ENCODE results near the gene RFXAP. TPM values are rescaled to one million over a fixed set of nuclear protein-coding genes. Genes with fewer than 3 reads are reported as not detected.
A peak's percentile ranks its signal among the peaks of the same experiment; 100 is the strongest.

Gene RFXAP
- total and polyA plus RNA-seq, 4 donors, result 4.7 to 19.7 (median 13.8) TPM

- Histone ChIP-seq H3K27me3 (ENCODE audit: control insufficient read depth, insufficient read depth, low read length) (no peaks in the 10 kb centered on the region), H3K4me1 (ENCODE audit: control insufficient read depth, insufficient read depth, low read length) (no peaks in the 10 kb centered on the region), H3K9me3 (ENCODE audit: control insufficient read depth, insufficient read depth, low read length) (no peaks in the 10 kb centered on the region), H3K36me3 (ENCODE audit: control insufficient read depth, insufficient read depth, low read length) (no peaks in the 10 kb centered on the region), H3K27ac (ENCODE audit: low read depth, low read length) (no peak overlapping the region), H3K4me3 (ENCODE audit: low read depth, low read length) (no peak overlapping the region)
- DNase-seq (ENCODE audit: low read depth in 4 of 6, low spot score in 6 of 6), result no peak
- 94% methylated on average over 2 of the region's 2 CpGs for WGBS (ENCODE audit: insufficient coverage)
Observed at GRCh38 chr13:36807616-36808015, 11.4 kb upstream of the RFXAP start.

- H3K4me1 ChIP-seq (ENCODE audit: control insufficient read depth, insufficient read depth, low read length), result no peaks in the 10 kb centered on the region
- DNase-seq (ENCODE audit: low read depth in 4 of 6, low spot score in 6 of 6), result no peak
- H3K27ac ChIP-seq (ENCODE audit: low read depth, low read length), result no peak overlapping the region
- no peaks in the 10 kb centered on the region for H3K9me3 ChIP-seq (ENCODE audit: control insufficient read depth, insufficient read depth, low read length)
- H3K4me3 ChIP-seq (ENCODE audit: low read depth, low read length), result no peak overlapping the region
- no peaks in the 10 kb centered on the region for H3K27me3 ChIP-seq (ENCODE audit: control insufficient read depth, insufficient read depth, low read length)
- WGBS (ENCODE audit: insufficient coverage), result no CpG with 5 or more reads among the region's 1 CpG
- H3K36me3 ChIP-seq (ENCODE audit: control insufficient read depth, insufficient read depth, low read length), result no peaks in the 10 kb centered on the region
Observed at GRCh38 chr13:36813225-36813624, 5.8 kb upstream of the RFXAP start.

- no peak overlapping the region for H3K27ac ChIP-seq (ENCODE audit: low read depth, low read length)
- H3K4me3 ChIP-seq (ENCODE audit: low read depth, low read length), result no peak overlapping the region
- 48% methylated on average over 7 of the region's 9 CpGs for WGBS (ENCODE audit: insufficient coverage)
- no peaks in the 10 kb centered on the region for H3K9me3 ChIP-seq (ENCODE audit: control insufficient read depth, insufficient read depth, low read length)
- no peaks in the 10 kb centered on the region for H3K36me3 ChIP-seq (ENCODE audit: control insufficient read depth, insufficient read depth, low read length)
- DNase-seq (ENCODE audit: low read depth in 4 of 6, low spot score in 6 of 6), result peak in 2 of 6 donors; percentile 7 to 61
- no peaks in the 10 kb centered on the region for H3K27me3 ChIP-seq (ENCODE audit: control insufficient read depth, insufficient read depth, low read length)
- H3K4me1 ChIP-seq (ENCODE audit: control insufficient read depth, insufficient read depth, low read length), result no peaks in the 10 kb centered on the region
Observed at GRCh38 chr13:36814465-36814864, 4.6 kb upstream of the RFXAP start.

GRCh38 chr13:36815062-36815461, 4.0 kb upstream of the RFXAP start:
- no peaks in the 10 kb centered on the region for H3K36me3 ChIP-seq (ENCODE audit: control insufficient read depth, insufficient read depth, low read length)
- no peak for DNase-seq (ENCODE audit: low read depth in 4 of 6, low spot score in 6 of 6)
- H3K9me3 ChIP-seq (ENCODE audit: control insufficient read depth, insufficient read depth, low read length), result no peaks in the 10 kb centered on the region
- WGBS (ENCODE audit: insufficient coverage), result 75% methylated on average over 1 of the region's 2 CpGs
- peaks cover 4% of the 10 kb centered on the region for H3K4me1 ChIP-seq (ENCODE audit: control insufficient read depth, insufficient read depth, low read length)
- H3K4me3 ChIP-seq (ENCODE audit: low read depth, low read length), result no peak overlapping the region
- no peak overlapping the region for H3K27ac ChIP-seq (ENCODE audit: low read depth, low read length)
- H3K27me3 ChIP-seq (ENCODE audit: control insufficient read depth, insufficient read depth, low read length), result no peaks in the 10 kb centered on the region

- Histone ChIP-seq H3K27me3 (ENCODE audit: control insufficient read depth, insufficient read depth, low read length) (no peaks in the 10 kb centered on the region), H3K27ac (ENCODE audit: low read depth, low read length) (peak overlapping the region; percentile 58), H3K4me3 (ENCODE audit: low read depth, low read length) (peak overlapping the region; percentile 84), H3K9me3 (ENCODE audit: control insufficient read depth, insufficient read depth, low read length) (no peaks in the 10 kb centered on the region), H3K36me3 (ENCODE audit: control insufficient read depth, insufficient read depth, low read length) (no peaks in the 10 kb centered on the region), H3K4me1 (ENCODE audit: control insufficient read depth, insufficient read depth, low read length) (peaks cover 9% of the 10 kb centered on the region)
- 72% methylated on average over 5 of the region's 12 CpGs for WGBS (ENCODE audit: insufficient coverage)
- no peak for DNase-seq (ENCODE audit: low read depth in 4 of 6, low spot score in 6 of 6)
Observed at GRCh38 chr13:36817996-36818803, 822 bp upstream of the RFXAP start.

- under 1% methylated on average over 15 of the region's 20 CpGs for WGBS (ENCODE audit: insufficient coverage)
- no peak overlapping the region for H3K27ac ChIP-seq (ENCODE audit: low read depth, low read length)
- peak in 1 of 6 donors; percentile 15 for DNase-seq (ENCODE audit: low read depth in 4 of 6, low spot score in 6 of 6)
Observed at GRCh38 chr13:36819739-36820090, 693 bp downstream of the RFXAP start.

GRCh38 chr13:36820222-36820621, 1.2 kb downstream of the RFXAP start:
- Histone ChIP-seq H3K36me3 (ENCODE audit: control insufficient read depth, insufficient read depth, low read length) (no peaks in the 10 kb centered on the region), H3K27ac (ENCODE audit: low read depth, low read length) (no peak overlapping the region), H3K9me3 (ENCODE audit: control insufficient read depth, insufficient read depth, low read length) (no peaks in the 10 kb centered on the region), H3K4me3 (ENCODE audit: low read depth, low read length) (peak overlapping the region; percentile 84), H3K27me3 (ENCODE audit: control insufficient read depth, insufficient read depth, low read length) (no peaks in the 10 kb centered on the region), H3K4me1 (ENCODE audit: control insufficient read depth, insufficient read depth, low read length) (peaks cover 9% of the 10 kb centered on the region)
- 69% methylated on average over 2 of the region's 4 CpGs for WGBS (ENCODE audit: insufficient coverage)
- no peak for DNase-seq (ENCODE audit: low read depth in 4 of 6, low spot score in 6 of 6)

More at GRCh38 chr13:36819739-36820090, 693 bp downstream of the RFXAP start:
- H3K9me3 ChIP-seq (ENCODE audit: control insufficient read depth, insufficient read depth, low read length), result no peaks in the 10 kb centered on the region
- H3K27me3 ChIP-seq (ENCODE audit: control insufficient read depth, insufficient read depth, low read length), result no peaks in the 10 kb centered on the region
- no peaks in the 10 kb centered on the region for H3K36me3 ChIP-seq (ENCODE audit: control insufficient read depth, insufficient read depth, low read length)
- H3K4me1 ChIP-seq (ENCODE audit: control insufficient read depth, insufficient read depth, low read length), result peaks cover 9% of the 10 kb centered on the region
- H3K4me3 ChIP-seq (ENCODE audit: low read depth, low read length), result peak overlapping the region; percentile 84

GRCh38 chr13:36822785-36823184, 3.8 kb downstream of the RFXAP start:
- DNase-seq (ENCODE audit: low read depth in 4 of 6, low spot score in 6 of 6), result no peak
- peaks cover 9% of the 10 kb centered on the region for H3K4me1 ChIP-seq (ENCODE audit: control insufficient read depth, insufficient read depth, low read length)
- no peaks in the 10 kb centered on the region for H3K27me3 ChIP-seq (ENCODE audit: control insufficient read depth, insufficient read depth, low read length)
- no peaks in the 10 kb centered on the region for H3K9me3 ChIP-seq (ENCODE audit: control insufficient read depth, insufficient read depth, low read length)
- no CpG with 5 or more reads among the region's 3 CpGs for WGBS (ENCODE audit: insufficient coverage)
- peaks cover 2% of the 10 kb centered on the region for H3K36me3 ChIP-seq (ENCODE audit: control insufficient read depth, insufficient read depth, low read length)
- H3K4me3 ChIP-seq (ENCODE audit: low read depth, low read length), result no peak overlapping the region
- H3K27ac ChIP-seq (ENCODE audit: low read depth, low read length), result no peak overlapping the region

- no peak overlapping the region for H3K4me3 ChIP-seq (ENCODE audit: low read depth, low read length)
- WGBS (ENCODE audit: insufficient coverage), result no CpG with 5 or more reads among the region's 1 CpG
- H3K27me3 ChIP-seq (ENCODE audit: control insufficient read depth, insufficient read depth, low read length), result no peaks in the 10 kb centered on the region
- peaks cover 2% of the 10 kb centered on the region for H3K36me3 ChIP-seq (ENCODE audit: control insufficient read depth, insufficient read depth, low read length)
- no peaks in the 10 kb centered on the region for H3K4me1 ChIP-seq (ENCODE audit: control insufficient read depth, insufficient read depth, low read length)
- no peaks in the 10 kb centered on the region for H3K9me3 ChIP-seq (ENCODE audit: control insufficient read depth, insufficient read depth, low read length)
- no peak overlapping the region for H3K27ac ChIP-seq (ENCODE audit: low read depth, low read length)
- no peak for DNase-seq (ENCODE audit: low read depth in 4 of 6, low spot score in 6 of 6)
Observed at GRCh38 chr13:36829753-36830152, 10.7 kb downstream of the RFXAP start.

- DNase-seq (ENCODE audit: low read depth in 4 of 6, low spot score in 6 of 6), result no peak
- Histone ChIP-seq H3K27me3 (ENCODE audit: control insufficient read depth, insufficient read depth, low read length) (no peaks in the 10 kb centered on the region), H3K4me1 (ENCODE audit: control insufficient read depth, insufficient read depth, low read length) (no peaks in the 10 kb centered on the region), H3K4me3 (ENCODE audit: low read depth, low read length) (no peak overlapping the region), H3K27ac (ENCODE audit: low read depth, low read length) (no peak overlapping the region), H3K36me3 (ENCODE audit: control insufficient read depth, insufficient read depth, low read length) (no peaks in the 10 kb centered on the region), H3K9me3 (ENCODE audit: control insufficient read depth, insufficient read depth, low read length) (no peaks in the 10 kb centered on the region)
- WGBS (ENCODE audit: insufficient coverage), result no CpG with 5 or more reads among the region's 3 CpGs
Observed at GRCh38 chr13:36831291-36831690, 12.3 kb downstream of the RFXAP start.

Data from spinal cord (tissue), 10 donors.